Peyer's patch (tissue), 4 donors: ENCODE results near the gene OIP5. TPM values are rescaled to one million over a fixed set of nuclear protein-coding genes. Genes with fewer than 3 reads are reported as not detected.
"Not testable (repeated sequence)": the region's sequence is repeated elsewhere in the genome, so short reads cannot be mapped to it uniquely, and the experiment has no call there.

Source experiments
- DNase-seq, 3 donors: peaks; one replicate each; pipeline ENCODE4 v3.0.0-alpha.2; 2017 to 2019
- H3K27ac ChIP-seq, 4 donors: fragments of 200-600 bp; sonication (generic); one replicate each; pipeline ENCODE4 v1.5.1; 2016 to 2019
- H3K27me3 ChIP-seq, 2 donors: fragments of 200-600 bp; sonication (generic); one replicate each; pipeline ENCODE4 v1.5.1; 2019
- H3K36me3 ChIP-seq, 3 donors: fragments of 200-600 bp; sonication (generic); one replicate each; pipeline ENCODE4 v1.5.1; 2016 to 2019
- H3K4me1 ChIP-seq, 4 donors: fragments of 200-600 bp; sonication (generic); one replicate each; pipeline ENCODE4 v1.5.1; 2016 to 2019
- H3K4me3 ChIP-seq, 4 donors: fragments of 200-600 bp; sonication (generic); 1 replicate in 3 of 4; 2 replicates in 1 of 4; pipeline ENCODE4 v1.5.1; 2016 to 2019; ENCODE audit warnings: mild to moderate bottlenecking in 1 of 4
- H3K9me3 ChIP-seq, 4 donors: fragments of 200-600 bp; sonication (generic); one replicate each; pipeline ENCODE4 v1.5.1; 2016 to 2019; ENCODE audit warnings: mild to moderate bottlenecking in 1 of 4
- CTCF ChIP-seq, 6 experiments: fragments of 450-650 bp in 4 of 6; fragments of 200-600 bp in 2 of 6; sonication (generic) in 1 of 6; IDR thresholded peaks; one replicate each; pipeline ENCODE4 v1.5.1; 2017 to 2019; ENCODE audit warnings: antibody characterized with exemption in 6 of 6, mild to moderate bottlenecking in 3 of 6, moderate library complexity in 1 of 6
- POLR2A ChIP-seq, 2 donors: fragments of 450-650 bp; IDR thresholded peaks; one replicate each; pipeline ENCODE4 v1.5.1; 2017; ENCODE audit warnings: antibody characterized with exemption in 2 of 2, mild to moderate bottlenecking in 2 of 2, moderate library complexity in 2 of 2
- total RNA-seq, 4 donors: library from RNA; depleted of rRNA; stranded (reverse); fragments of >200 nt; gene quantifications; one replicate each; pipeline ENCODE4 v1.1.0, GENCODE V29; 2016

The OIP5 gene
- total RNA-seq, 4 donors from 2014 or later = 1.0 to 1.9 TPM; not detected in 2

GRCh38 chr15:41323611-41324010 is 8.8 kb downstream of the OIP5 start:
- Histone ChIP-seq H3K4me1 (no peaks in the 10 kb centered on the region), H3K27ac (no peak overlapping the region), H3K36me3 (no peaks in the 10 kb centered on the region), H3K4me3 (no peak overlapping the region), H3K9me3 (no peaks in the 10 kb centered on the region), H3K27me3 (no peaks in the 10 kb centered on the region)
- no peak for DNase-seq
- no peak for TF ChIP-seq POLR2A (IDR thresholded peaks at IDR 0.05)
- no peak for TF ChIP-seq CTCF (IDR thresholded peaks at IDR 0.05)

GRCh38 chr15:41320805-41321330 is 11.5 kb downstream of the OIP5 start:
- H3K36me3 ChIP-seq, H3K27ac ChIP-seq, DNase-seq, H3K4me3 ChIP-seq, H3K4me1 ChIP-seq, H3K9me3 ChIP-seq, H3K27me3 ChIP-seq: not testable (repeated sequence)

- no peaks in the 10 kb centered on the region for H3K27me3 ChIP-seq
- no peak overlapping the region for H3K27ac ChIP-seq
- no peaks in the 10 kb centered on the region for H3K4me1 ChIP-seq
- no peak for DNase-seq
- peaks cover 0 to 7% (median 0%) of the 10 kb centered on the region in 3 donors for H3K36me3 ChIP-seq
- TF ChIP-seq CTCF (IDR thresholded peaks at IDR 0.05) (no peak), POLR2A (IDR thresholded peaks at IDR 0.05) (no peak)
- H3K9me3 ChIP-seq = no peaks in the 10 kb centered on the region
- H3K4me3 ChIP-seq = no peak overlapping the region
Observed at GRCh38 chr15:41309226-41309905, 23.0 kb downstream of the OIP5 start.

- no peaks in the 10 kb centered on the region for H3K4me1 ChIP-seq
- no peak for TF ChIP-seq CTCF (IDR thresholded peaks at IDR 0.05)
- H3K9me3 ChIP-seq = no peaks in the 10 kb centered on the region
- H3K36me3 ChIP-seq = peaks cover 0 to 7% (median 0%) of the 10 kb centered on the region in 3 donors
- DNase-seq = no peak
- no peak overlapping the region for H3K27ac ChIP-seq
- H3K27me3 ChIP-seq = no peaks in the 10 kb centered on the region
- no peak overlapping the region for H3K4me3 ChIP-seq
Observed at GRCh38 chr15:41307679-41308078, 24.7 kb downstream of the OIP5 start.

- H3K36me3 ChIP-seq = peaks cover 0 to 10% (median 0%) of the 10 kb centered on the region in 3 donors
- no peak overlapping the region for H3K4me3 ChIP-seq
- H3K27ac ChIP-seq = no peak overlapping the region
- TF ChIP-seq POLR2A (IDR thresholded peaks at IDR 0.05) (no peak), CTCF (IDR thresholded peaks at IDR 0.05) (no peak)
- no peaks in the 10 kb centered on the region for H3K9me3 ChIP-seq
- no peaks in the 10 kb centered on the region for H3K27me3 ChIP-seq
- no peak for DNase-seq
- H3K4me1 ChIP-seq = no peaks in the 10 kb centered on the region
Observed at GRCh38 chr15:41304149-41304770, 28.1 kb downstream of the OIP5 start.

GRCh38 chr15:41301587-41301986 is 30.8 kb downstream of the OIP5 start:
- TF ChIP-seq POLR2A (IDR thresholded peaks at IDR 0.05) = no peak
- no peak for TF ChIP-seq CTCF (IDR thresholded peaks at IDR 0.05)
- H3K9me3 ChIP-seq = no peaks in the 10 kb centered on the region

GRCh38 chr15:41301139-41301538 is 31.3 kb downstream of the OIP5 start:
- not testable (repeated sequence) for H3K27ac ChIP-seq, H3K27me3 ChIP-seq, H3K9me3 ChIP-seq, H3K4me3 ChIP-seq, DNase-seq, H3K4me1 ChIP-seq
- H3K36me3 ChIP-seq = peaks cover 0 to 36% (median 0%) of the 10 kb centered on the region in 3 donors

More at GRCh38 chr15:41301587-41301986, 30.8 kb downstream of the OIP5 start:
- Histone ChIP-seq H3K4me3 (no peak overlapping the region), H3K27me3 (no peaks in the 10 kb centered on the region), H3K27ac (no peak overlapping the region), H3K36me3 (peaks cover 0 to 36% (median 0%) of the 10 kb centered on the region in 3 donors), H3K4me1 (no peaks in the 10 kb centered on the region)
- no peak for DNase-seq
